ENCODE results near the gene EVPLL. TPM values are rescaled to one million over a fixed set of nuclear protein-coding genes. Genes with fewer than 3 reads are reported as not detected.
"Not testable (repeated sequence)": the region's sequence is repeated elsewhere in the genome, so short reads cannot be mapped to it uniquely, and the experiment has no call there.

Gene EVPLL
- total RNA-seq, result not detected in 2 replicates
- long read RNA-seq, result 0 reads

- TF ChIP-seq, protein P1, sequence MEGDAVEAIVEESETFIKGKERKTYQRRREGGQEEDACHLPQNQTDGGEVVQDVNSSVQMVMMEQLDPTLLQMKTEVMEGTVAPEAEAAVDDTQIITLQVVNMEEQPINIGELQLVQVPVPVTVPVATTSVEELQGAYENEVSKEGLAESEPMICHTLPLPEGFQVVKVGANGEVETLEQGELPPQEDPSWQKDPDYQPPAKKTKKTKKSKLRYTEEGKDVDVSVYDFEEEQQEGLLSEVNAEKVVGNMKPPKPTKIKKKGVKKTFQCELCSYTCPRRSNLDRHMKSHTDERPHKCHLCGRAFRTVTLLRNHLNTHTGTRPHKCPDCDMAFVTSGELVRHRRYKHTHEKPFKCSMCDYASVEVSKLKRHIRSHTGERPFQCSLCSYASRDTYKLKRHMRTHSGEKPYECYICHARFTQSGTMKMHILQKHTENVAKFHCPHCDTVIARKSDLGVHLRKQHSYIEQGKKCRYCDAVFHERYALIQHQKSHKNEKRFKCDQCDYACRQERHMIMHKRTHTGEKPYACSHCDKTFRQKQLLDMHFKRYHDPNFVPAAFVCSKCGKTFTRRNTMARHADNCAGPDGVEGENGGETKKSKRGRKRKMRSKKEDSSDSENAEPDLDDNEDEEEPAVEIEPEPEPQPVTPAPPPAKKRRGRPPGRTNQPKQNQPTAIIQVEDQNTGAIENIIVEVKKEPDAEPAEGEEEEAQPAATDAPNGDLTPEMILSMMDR (conservative IDR thresholded peaks at IDR 0.05), result no peak
- Mint-ChIP-seq H3K27ac (ENCODE audit: unreplicated experiment) (no peak within 1 kb of the TSS), H3K4me3 (no peak within 1 kb of the TSS), H3K9me3 (peaks cover 2% of the 10 kb centered on the region), H3K36me3 (ENCODE audit: low read depth) (no peaks in the 10 kb centered on the region), H3K27me3 (ENCODE audit: low read depth) (no peaks in the 10 kb centered on the region), H3K4me1 (no peaks in the 10 kb centered on the region)
- no peak for DNase-seq (ENCODE audit: low read depth, low spot score)
Measured at GRCh38 chr17:18377437-18378204, at the start of gene EVPLL. Gene EVPLL, plus strand, starts transcription at chr17:18377778. Its CDS starts 3,160 bp downstream, at chr17:18380938.

GRCh38 chr17:18328643-18329204 lies 48.9 kb upstream of the EVPLL start:
- DNase-seq (ENCODE audit: low read depth, low spot score), result no peak
- H3K4me3 Mint-ChIP-seq, result no peak overlapping the region
- H3K27me3 Mint-ChIP-seq (ENCODE audit: low read depth), result no peaks in the 10 kb centered on the region
- H3K9me3 Mint-ChIP-seq, result no peaks in the 10 kb centered on the region
- no peak overlapping the region for H3K27ac Mint-ChIP-seq (ENCODE audit: unreplicated experiment)
- H3K36me3 Mint-ChIP-seq (ENCODE audit: low read depth), result peaks cover 7% of the 10 kb centered on the region
- TF ChIP-seq, protein P1 (conservative IDR thresholded peaks at IDR 0.05), result no peak
- H3K4me1 Mint-ChIP-seq, result no peaks in the 10 kb centered on the region

DNA sequence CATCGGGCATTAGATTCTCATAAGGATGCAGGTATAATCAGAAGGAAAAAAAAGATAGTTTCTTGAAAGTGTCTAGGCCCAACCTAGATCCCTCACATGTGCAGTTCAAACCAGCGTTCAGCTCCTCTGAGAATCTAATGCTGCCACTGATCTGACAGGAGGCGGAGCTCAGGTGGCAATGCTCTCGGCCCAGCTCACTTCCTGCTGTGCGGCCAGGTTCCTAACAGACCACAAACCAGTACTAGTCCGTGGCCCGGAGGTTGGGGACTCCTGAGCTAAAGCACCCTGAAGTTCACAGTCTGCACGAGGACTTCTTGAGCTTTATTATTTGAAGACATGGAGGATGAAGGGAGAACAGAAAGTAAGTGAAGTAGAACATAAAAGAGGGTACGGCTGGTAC lies 45.7 kb upstream of the EVPLL start:
- H3K27ac Mint-ChIP-seq (ENCODE audit: unreplicated experiment), result no peak overlapping the region
- no peaks in the 10 kb centered on the region for H3K9me3 Mint-ChIP-seq
- H3K27me3 Mint-ChIP-seq (ENCODE audit: low read depth), result no peaks in the 10 kb centered on the region
- H3K4me1 Mint-ChIP-seq, result no peaks in the 10 kb centered on the region
- no peak for DNase-seq (ENCODE audit: low read depth, low spot score)
- no peak overlapping the region for H3K4me3 Mint-ChIP-seq
- TF ChIP-seq, protein P1 (conservative IDR thresholded peaks at IDR 0.05), result no peak
- H3K36me3 Mint-ChIP-seq (ENCODE audit: low read depth), result peaks cover 17% of the 10 kb centered on the region

GRCh38 chr17:18332909-18333489 lies 44.6 kb upstream of the EVPLL start:
- H3K4me3 Mint-ChIP-seq, result no peak overlapping the region
- no peak overlapping the region for H3K27ac Mint-ChIP-seq (ENCODE audit: unreplicated experiment)
- H3K9me3 Mint-ChIP-seq, result no peaks in the 10 kb centered on the region

DNA sequence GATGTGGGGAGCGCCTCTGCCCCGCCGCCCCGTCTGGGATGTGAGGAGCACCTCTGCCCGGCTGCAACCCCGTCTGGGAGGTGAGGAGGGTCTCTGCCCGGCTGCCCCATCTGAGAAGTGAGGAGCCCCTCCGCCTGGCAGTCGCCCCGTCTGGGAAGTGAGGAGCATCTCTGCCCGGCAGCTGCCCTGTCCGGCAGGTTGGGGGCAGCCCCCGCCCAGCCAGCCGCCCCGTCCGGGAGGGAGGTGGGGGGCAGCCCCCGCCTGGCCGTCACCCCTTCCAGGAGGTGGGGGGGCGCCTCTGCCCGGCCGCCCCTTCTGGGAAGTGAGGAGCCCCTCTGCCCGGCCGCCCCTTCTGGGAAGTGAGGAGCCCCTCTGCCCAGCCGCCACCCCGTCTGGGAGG lies 39.4 kb upstream of the EVPLL start:
- H3K4me3 Mint-ChIP-seq; H3K9me3 Mint-ChIP-seq; H3K27me3 Mint-ChIP-seq (ENCODE audit: low read depth); H3K4me1 Mint-ChIP-seq; H3K27ac Mint-ChIP-seq (ENCODE audit: unreplicated experiment); DNase-seq (ENCODE audit: low read depth, low spot score): not testable (repeated sequence)
- H3K36me3 Mint-ChIP-seq (ENCODE audit: low read depth), result peaks cover 45% of the 10 kb centered on the region

More at GRCh38 chr17:18332909-18333489, 44.6 kb upstream of the EVPLL start:
- TF ChIP-seq, protein P1 (conservative IDR thresholded peaks at IDR 0.05), result no peak
- Mint-ChIP-seq H3K4me1 (no peaks in the 10 kb centered on the region), H3K36me3 (ENCODE audit: low read depth) (peaks cover 20% of the 10 kb centered on the region), H3K27me3 (ENCODE audit: low read depth) (no peaks in the 10 kb centered on the region)
- no peak for DNase-seq (ENCODE audit: low read depth, low spot score)

DNA sequence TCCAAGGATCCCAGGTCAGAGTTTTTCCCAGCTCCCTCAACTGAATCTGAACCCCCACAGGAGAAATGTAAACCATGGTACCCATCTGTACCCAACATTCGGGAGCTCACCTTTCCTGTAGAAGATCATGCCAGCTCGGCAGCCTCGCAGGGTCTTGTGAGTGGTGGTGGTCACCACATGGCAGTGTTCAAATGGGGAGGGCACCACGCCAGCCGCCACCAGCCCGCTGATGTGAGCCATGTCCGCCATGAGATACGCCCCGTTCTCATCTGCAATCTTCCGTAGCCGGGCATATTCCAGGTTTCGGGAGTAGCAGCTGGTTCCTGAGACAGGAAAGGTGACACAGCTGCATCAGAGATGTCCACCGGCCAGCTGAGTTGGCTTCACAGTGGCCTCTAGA lies 37.6 kb upstream of the EVPLL start:
- TF ChIP-seq, protein P1 (conservative IDR thresholded peaks at IDR 0.05), result no peak
- no peak for DNase-seq (ENCODE audit: low read depth, low spot score)
- H3K4me3 Mint-ChIP-seq, result no peak overlapping the region
- no peaks in the 10 kb centered on the region for H3K27me3 Mint-ChIP-seq (ENCODE audit: low read depth)
- no peaks in the 10 kb centered on the region for H3K9me3 Mint-ChIP-seq
- H3K27ac Mint-ChIP-seq (ENCODE audit: unreplicated experiment), result no peak overlapping the region
- no peaks in the 10 kb centered on the region for H3K4me1 Mint-ChIP-seq
- H3K36me3 Mint-ChIP-seq (ENCODE audit: low read depth), result peaks cover 40% of the 10 kb centered on the region

Measured in neural crest cell (in vitro differentiated cells).